Activated naive CD4-positive, alpha-beta T cell treated with anti-CD3 and anti-CD28 coated beads for 36 hours (primary cell): ENCODE results near the gene RSRC1. TPM values are rescaled to one million over a fixed set of nuclear protein-coding genes. Genes with fewer than 3 reads are reported as not detected.
A peak's percentile ranks its signal among the peaks of the same experiment; 100 is the strongest.
"Not testable (repeated sequence)": the region's sequence is repeated elsewhere in the genome, so short reads cannot be mapped to it uniquely, and the experiment has no call there.

ENCODE experiments used
- CTCF ChIA-PET: fragments of 350-600 bp; sonication (Branson Sonifier 250); formaldehyde crosslinking; loops from one replicate; lab custom pipeline; 2021; ENCODE audit warnings: antibody characterized with exemption; lab: Charles Lee
- DNase-seq: peaks from one replicate; pipeline ENCODE4 v3.0.0-alpha.2; 2020
- H3K27ac Mint-ChIP-seq: one replicate; pipeline ENCODE4 v1.8.0; 2021; ENCODE audit warnings: mild to moderate bottlenecking, mixed read lengths
- H3K27me3 Mint-ChIP-seq: one replicate; pipeline ENCODE4 v1.8.0; 2021; ENCODE audit warnings: low read depth, mixed read lengths
- H3K36me3 Mint-ChIP-seq: one replicate; pipeline ENCODE4 v1.8.0; 2021; ENCODE audit warnings: low read depth, mixed read lengths
- H3K4me1 Mint-ChIP-seq: one replicate; pipeline ENCODE4 v1.8.0; 2021; ENCODE audit warnings: low read depth, mixed read lengths
- H3K4me3 Mint-ChIP-seq: one replicate; pipeline ENCODE4 v1.8.0; 2021; ENCODE audit warnings: mild to moderate bottlenecking, moderate library complexity, mixed read lengths
- H3K9me3 Mint-ChIP-seq: one replicate; pipeline ENCODE4 v1.8.0; 2021; ENCODE audit warnings: mixed read lengths
- intact Hi-C: fragments of 100-400 bp; cut with micrococcal nuclease; formaldehyde crosslinking; loops from one replicate; pipeline ENCODE4 v1.15.1; 2023
- total RNA-seq, 2 experiments: library from RNA; stranded (reverse); gene quantifications; one replicate each; pipeline ENCODE4 v1.2.3, GENCODE V29; 2021

The RSRC1 gene
- total RNA-seq, 2 experiments from 2014 or later, result 48.4 to 50.1 TPM

GRCh38 chr3:158404131-158404718 lies 294.3 kb downstream of the RSRC1 start:
- no peak overlapping the region for H3K4me3 Mint-ChIP-seq
- no peak for DNase-seq
- no peak overlapping the region for H3K27ac Mint-ChIP-seq
- H3K9me3 Mint-ChIP-seq, result no peaks in the 10 kb centered on the region
- no peaks in the 10 kb centered on the region for H3K27me3 Mint-ChIP-seq
- H3K36me3 Mint-ChIP-seq, result no peaks in the 10 kb centered on the region
- intact Hi-C loops, result no loop called here
- H3K4me1 Mint-ChIP-seq, result no peaks in the 10 kb centered on the region
- CTCF ChIA-PET, result no interaction called here

GRCh38 chr3:158405507-158405906 lies 295.6 kb downstream of the RSRC1 start:
- Mint-ChIP-seq H3K9me3 (no peaks in the 10 kb centered on the region), H3K27me3 (no peaks in the 10 kb centered on the region), H3K4me3 (no peak overlapping the region), H3K27ac (no peak overlapping the region), H3K4me1 (no peaks in the 10 kb centered on the region), H3K36me3 (no peaks in the 10 kb centered on the region)
- no peak for DNase-seq
- CTCF ChIA-PET, result no interaction called here
- intact Hi-C loops, result no loop called here

GRCh38 chr3:158407844-158408517 lies 298.1 kb downstream of the RSRC1 start:
- Mint-ChIP-seq H3K36me3 (peaks cover 5% of the 10 kb centered on the region), H3K4me1 (no peaks in the 10 kb centered on the region), H3K27me3 (no peaks in the 10 kb centered on the region), H3K4me3 (no peak overlapping the region), H3K27ac (no peak overlapping the region), H3K9me3 (no peaks in the 10 kb centered on the region)
- DNase-seq, result no peak
- intact Hi-C loops, result no loop called here
- CTCF ChIA-PET, result no interaction called here

- DNase-seq, H3K27ac Mint-ChIP-seq, H3K4me3 Mint-ChIP-seq, H3K9me3 Mint-ChIP-seq, H3K27me3 Mint-ChIP-seq, intact Hi-C loops, H3K36me3 Mint-ChIP-seq, H3K4me1 Mint-ChIP-seq: not testable (repeated sequence)
- CTCF ChIA-PET, result interaction anchor here (1.8 kb wide), 1 partner anchor 8 kb away, joined by 4 read pairs; no protein-coding TSS in a partner anchor
These were observed 298.6 kb downstream of the RSRC1 start for GRCh38 chr3:158408518-158408897.

GRCh38 chr3:158418035-158418434 lies 308.1 kb downstream of the RSRC1 start:
- DNase-seq, result no peak
- Mint-ChIP-seq H3K4me3 (no peak overlapping the region), H3K27me3 (no peaks in the 10 kb centered on the region), H3K9me3 (peaks cover 5% of the 10 kb centered on the region), H3K4me1 (peaks cover 8% of the 10 kb centered on the region), H3K36me3 (peaks cover 12% of the 10 kb centered on the region), H3K27ac (no peak overlapping the region)
- intact Hi-C loops, result no loop called here
- CTCF ChIA-PET, result interaction anchor here (0.9 kb wide), 1 partner anchor 16 kb away, joined by 3 read pairs; no protein-coding TSS in a partner anchor

- intact Hi-C loops, result no loop called here
- peaks cover 8% of the 10 kb centered on the region for H3K4me1 Mint-ChIP-seq
- no peak overlapping the region for H3K27ac Mint-ChIP-seq
- peaks cover 7% of the 10 kb centered on the region for H3K36me3 Mint-ChIP-seq
- CTCF ChIA-PET, result no interaction called here
- H3K27me3 Mint-ChIP-seq, result no peaks in the 10 kb centered on the region
- DNase-seq, result no peak
- H3K4me3 Mint-ChIP-seq, result no peak overlapping the region
- H3K9me3 Mint-ChIP-seq, result peaks cover 5% of the 10 kb centered on the region
These were observed 310.1 kb downstream of the RSRC1 start for GRCh38 chr3:158419820-158420653.

- peaks cover 5% of the 10 kb centered on the region for H3K9me3 Mint-ChIP-seq
- CTCF ChIA-PET, result no interaction called here
- no peak for DNase-seq
- intact Hi-C loops, result loop anchor here (1.0 kb wide), 1 partner anchor 36 kb away; no protein-coding TSS in a partner anchor
- H3K4me3 Mint-ChIP-seq, result no peak overlapping the region
- peaks cover 7% of the 10 kb centered on the region for H3K36me3 Mint-ChIP-seq
- no peaks in the 10 kb centered on the region for H3K27me3 Mint-ChIP-seq
- H3K4me1 Mint-ChIP-seq, result peaks cover 8% of the 10 kb centered on the region
- peak overlapping the region; percentile 6 for H3K27ac Mint-ChIP-seq
These were observed 310.9 kb downstream of the RSRC1 start for GRCh38 chr3:158420654-158421396.

GRCh38 chr3:158430448-158430847 lies 320.6 kb downstream of the RSRC1 start:
- CTCF ChIA-PET, result interaction anchor here (0.7 to 1.2 kb wide), 2 partner anchors 56 to 323 kb away, joined by 3 to 4 read pairs; no protein-coding TSS in a partner anchor
- Mint-ChIP-seq H3K4me1 (no peaks in the 10 kb centered on the region), H3K9me3 (no peaks in the 10 kb centered on the region), H3K36me3 (no peaks in the 10 kb centered on the region), H3K27me3 (no peaks in the 10 kb centered on the region), H3K4me3 (no peak overlapping the region), H3K27ac (no peak overlapping the region)
- no peak for DNase-seq
- intact Hi-C loops, result loop anchor here (5.0 kb wide), 1 partner anchor 323 kb away; the partner anchor contains the start of gene SHOX2

- no peaks in the 10 kb centered on the region for H3K36me3 Mint-ChIP-seq
- no peaks in the 10 kb centered on the region for H3K9me3 Mint-ChIP-seq
- H3K27ac Mint-ChIP-seq, result no peak overlapping the region
- no peaks in the 10 kb centered on the region for H3K27me3 Mint-ChIP-seq
- no peak for DNase-seq
- CTCF ChIA-PET, result interaction anchor here (1.2 kb wide), 1 partner anchor 324 kb away, joined by 4 read pairs; no protein-coding TSS in a partner anchor
- H3K4me3 Mint-ChIP-seq, result no peak overlapping the region
- intact Hi-C loops, result loop anchor here (5.0 kb wide), 1 partner anchor 324 kb away; the partner anchor contains the start of gene SHOX2
- H3K4me1 Mint-ChIP-seq, result no peaks in the 10 kb centered on the region
These were observed 321.1 kb downstream of the RSRC1 start for GRCh38 chr3:158430968-158431367.

GRCh38 chr3:158431829-158432228 lies 321.9 kb downstream of the RSRC1 start:
- no peak for DNase-seq
- H3K4me3 Mint-ChIP-seq, result no peak overlapping the region
- intact Hi-C loops, result loop anchor here (5.0 kb wide), 1 partner anchor 325 kb away; the partner anchor contains the start of gene SHOX2
- H3K36me3 Mint-ChIP-seq, result no peaks in the 10 kb centered on the region
- no peaks in the 10 kb centered on the region for H3K9me3 Mint-ChIP-seq
- no peaks in the 10 kb centered on the region for H3K4me1 Mint-ChIP-seq
- H3K27ac Mint-ChIP-seq, result no peak overlapping the region
- no peaks in the 10 kb centered on the region for H3K27me3 Mint-ChIP-seq
- CTCF ChIA-PET, result no interaction called here

- peaks cover 1% of the 10 kb centered on the region for H3K9me3 Mint-ChIP-seq
- peaks cover 3% of the 10 kb centered on the region for H3K36me3 Mint-ChIP-seq
- peak; percentile 63 for DNase-seq
- H3K27ac Mint-ChIP-seq, result no peak overlapping the region
- CTCF ChIA-PET, result interaction anchor here (0.7 to 2.5 kb wide), 6 partner anchors 16 to 822 kb away, joined by 3 to 15 read pairs (median 3); no protein-coding TSS in a partner anchor
- H3K4me1 Mint-ChIP-seq, result no peaks in the 10 kb centered on the region
- no peak overlapping the region for H3K4me3 Mint-ChIP-seq
- no peaks in the 10 kb centered on the region for H3K27me3 Mint-ChIP-seq
- intact Hi-C loops, result loop anchor here (1.0 to 5.0 kb wide), 5 partner anchors 327 to 902 kb away; partner anchors contain the start of gene SHOX2
These were observed 324.6 kb downstream of the RSRC1 start for GRCh38 chr3:158434412-158435038.
